Uterus (tissue), 2 donors: ENCODE data around the gene CAMTA1.

Experiments
- CTCF ChIP-seq, 4 experiments: fragments of 200-600 bp in 2 of 4; fragments of 450-650 bp in 2 of 4; sonication (generic) in 2 of 4; IDR thresholded peaks; one replicate each; pipeline ENCODE4 v1.5.1; 2016 to 2019; ENCODE audit warnings: antibody characterized with exemption in 4 of 4, mild to moderate bottlenecking in 2 of 4, moderate library complexity in 1 of 4
- POLR2A ChIP-seq, 2 donors: fragments of 450-650 bp; IDR thresholded peaks; one replicate each; pipeline ENCODE4 v1.6.1; 2016; ENCODE audit warnings: antibody characterized with exemption in 2 of 2, mild to moderate bottlenecking in 1 of 2, moderate library complexity in 1 of 2

- TF ChIP-seq CTCF (IDR thresholded peaks at IDR 0.05) = no peak
- no peak for TF ChIP-seq POLR2A (IDR thresholded peaks at IDR 0.05)
Measured at GRCh38 chr1:7620196-7620595, 834.9 kb downstream of the CAMTA1 start.
